Epithelial cell of esophagus (primary cell): ENCODE data around the gene TFDP1.

Experiments used
- DNase-seq: peaks from one replicate; pipeline ENCODE4 v3.0.0; 2010; ENCODE audit warnings: low read depth
- H3K4me3 ChIP-seq: 2 replicates; pipeline ENCODE4 v1.5.1; 2011; ENCODE audit warnings: mild to moderate bottlenecking, low read length, control low read depth
- TF ChIP-seq, protein P1 (sequence below): IDR thresholded peaks from 2 replicates; pipeline ENCODE4 v1.5.1; 2011; ENCODE audit warnings: low read depth, mild to moderate bottlenecking, low read length, control low read depth, inconsistent platforms; ENCODE audit not compliant: insufficient read depth; ENCODE audit errors: missing control alignments

The TFDP1 gene

DNA sequence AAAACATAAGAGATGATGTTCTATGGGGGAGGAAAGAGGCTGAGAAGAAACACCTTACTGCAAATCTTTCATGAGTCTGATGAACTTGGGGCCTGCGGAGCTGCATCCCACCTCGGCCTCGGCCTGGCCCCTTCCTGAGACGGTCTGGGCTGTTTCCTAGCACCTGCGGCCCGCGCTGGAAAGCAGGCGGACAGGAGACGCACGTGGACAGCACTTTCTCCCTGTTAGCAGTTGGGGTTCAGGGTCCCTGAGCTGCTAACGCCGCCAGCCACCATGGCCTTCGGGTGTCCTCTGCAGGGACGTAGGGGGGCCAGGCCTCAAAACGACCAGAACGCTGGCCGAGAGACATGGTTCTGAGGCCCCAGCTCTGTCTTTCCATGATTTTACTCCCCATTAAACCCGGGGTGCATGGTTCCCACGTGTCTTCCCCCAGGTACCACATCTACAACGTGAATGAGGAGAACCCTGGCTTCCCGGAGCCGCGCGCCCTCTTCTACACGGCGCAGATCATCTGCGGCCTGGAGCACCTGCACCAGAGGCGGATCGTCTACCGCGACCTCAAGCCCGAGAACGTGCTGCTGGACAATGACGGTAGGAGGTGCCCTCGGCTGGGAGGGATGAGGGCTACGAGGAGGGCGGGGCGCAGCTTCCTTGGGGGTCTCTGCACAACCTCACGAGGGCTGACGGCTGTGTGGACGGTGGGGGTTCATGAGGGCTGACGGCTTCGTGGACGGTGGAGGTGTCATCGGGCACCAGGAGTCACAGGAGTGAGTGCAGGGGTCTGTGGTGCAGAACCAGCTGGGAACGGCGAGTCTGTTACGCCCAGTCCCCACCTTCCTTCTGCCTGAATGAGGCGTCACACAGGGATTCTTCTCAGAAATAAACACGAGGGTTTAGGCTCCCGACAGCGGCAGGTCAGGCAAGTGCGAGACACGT is 86.8 kb downstream of the TFDP1 start:
- TF ChIP-seq, protein P1, sequence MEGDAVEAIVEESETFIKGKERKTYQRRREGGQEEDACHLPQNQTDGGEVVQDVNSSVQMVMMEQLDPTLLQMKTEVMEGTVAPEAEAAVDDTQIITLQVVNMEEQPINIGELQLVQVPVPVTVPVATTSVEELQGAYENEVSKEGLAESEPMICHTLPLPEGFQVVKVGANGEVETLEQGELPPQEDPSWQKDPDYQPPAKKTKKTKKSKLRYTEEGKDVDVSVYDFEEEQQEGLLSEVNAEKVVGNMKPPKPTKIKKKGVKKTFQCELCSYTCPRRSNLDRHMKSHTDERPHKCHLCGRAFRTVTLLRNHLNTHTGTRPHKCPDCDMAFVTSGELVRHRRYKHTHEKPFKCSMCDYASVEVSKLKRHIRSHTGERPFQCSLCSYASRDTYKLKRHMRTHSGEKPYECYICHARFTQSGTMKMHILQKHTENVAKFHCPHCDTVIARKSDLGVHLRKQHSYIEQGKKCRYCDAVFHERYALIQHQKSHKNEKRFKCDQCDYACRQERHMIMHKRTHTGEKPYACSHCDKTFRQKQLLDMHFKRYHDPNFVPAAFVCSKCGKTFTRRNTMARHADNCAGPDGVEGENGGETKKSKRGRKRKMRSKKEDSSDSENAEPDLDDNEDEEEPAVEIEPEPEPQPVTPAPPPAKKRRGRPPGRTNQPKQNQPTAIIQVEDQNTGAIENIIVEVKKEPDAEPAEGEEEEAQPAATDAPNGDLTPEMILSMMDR: no peak
- no peak for DNase-seq
- H3K4me3 ChIP-seq: no peak overlapping the region

GRCh38 chr13:113672002-113672651 is 87.6 kb downstream of the TFDP1 start:
- no peak overlapping the region for H3K4me3 ChIP-seq
- no peak for DNase-seq
- TF ChIP-seq, protein P1: no peak
